Measurements from ENCODE around the gene INPP5A.

INPP5A gene

GRCh38 chr10:132707776-132708171, 170.2 kb downstream of the INPP5A start:
- H3K18ac ChIP-seq (ENCODE audit: low read length), result no peak overlapping the region
- no peak overlapping the region for H2BK5ac ChIP-seq (ENCODE audit: low read length)
- H4K8ac ChIP-seq (ENCODE audit: low read depth, low read length), result no peak overlapping the region
- WGBS (ENCODE audit: extremely low coverage, insufficient coverage, low lambda C conversion rate), result no CpG with 5 or more reads among the region's 15 CpGs
- H3K27me3 ChIP-seq (ENCODE audit: insufficient read depth, low read length, poor library complexity), result no peaks in the 10 kb centered on the region
- H3K23ac ChIP-seq (ENCODE audit: low read length), result no peak overlapping the region
- H4K5ac ChIP-seq (ENCODE audit: low read length), result no peak overlapping the region
- H3K27ac ChIP-seq (ENCODE audit: low read depth, low read length), result no peak overlapping the region
- H3K9ac ChIP-seq (ENCODE audit: low read length), result no peak overlapping the region
- H3K56ac ChIP-seq (ENCODE audit: low read length), result no peak overlapping the region
- H3K79me1 ChIP-seq (ENCODE audit: low read length), result no peaks in the 10 kb centered on the region
- H3K4me2 ChIP-seq (ENCODE audit: low read length), result no peak overlapping the region
- no peak overlapping the region for H3K4ac ChIP-seq (ENCODE audit: low read depth, low read length)
- no peak overlapping the region for H2AK5ac ChIP-seq (ENCODE audit: low read length)
- H3K4me1 ChIP-seq (ENCODE audit: control insufficient read depth, low read depth, low read length), result no peaks in the 10 kb centered on the region
- no peak for DNase-seq
- H2BK120ac ChIP-seq (ENCODE audit: low read depth, low read length), result no peak overlapping the region
- no peaks in the 10 kb centered on the region for H3K36me3 ChIP-seq (ENCODE audit: control insufficient read depth, insufficient read depth, low read length)
- no peaks in the 10 kb centered on the region for H3K79me2 ChIP-seq (ENCODE audit: control insufficient read depth, insufficient read depth, low read length)
- H3K4me3 ChIP-seq (ENCODE audit: low read length), result no peak overlapping the region
- H2BK15ac ChIP-seq (replicated peaks; ENCODE audit: low read depth), result no peak overlapping the region

GRCh38 chr10:132708441-132708840, 170.9 kb downstream of the INPP5A start:
- Histone ChIP-seq H2AK5ac (ENCODE audit: low read length) (no peak overlapping the region), H3K23ac (ENCODE audit: low read length) (no peak overlapping the region), H3K4me3 (ENCODE audit: low read length) (no peak overlapping the region), H3K79me1 (ENCODE audit: low read length) (no peaks in the 10 kb centered on the region), H3K4me1 (ENCODE audit: control insufficient read depth, low read depth, low read length) (no peaks in the 10 kb centered on the region), H3K36me3 (ENCODE audit: control insufficient read depth, insufficient read depth, low read length) (no peaks in the 10 kb centered on the region), H3K9ac (ENCODE audit: low read length) (no peak overlapping the region), H3K27me3 (ENCODE audit: insufficient read depth, low read length, poor library complexity) (no peaks in the 10 kb centered on the region), H3K4ac (ENCODE audit: low read depth, low read length) (no peak overlapping the region), H2BK15ac (replicated peaks; ENCODE audit: low read depth) (no peak overlapping the region), H4K8ac (ENCODE audit: low read depth, low read length) (no peak overlapping the region), H3K56ac (ENCODE audit: low read length) (no peak overlapping the region), H3K4me2 (ENCODE audit: low read length) (no peak overlapping the region), H3K79me2 (ENCODE audit: control insufficient read depth, insufficient read depth, low read length) (no peaks in the 10 kb centered on the region), H3K18ac (ENCODE audit: low read length) (no peak overlapping the region), H3K27ac (ENCODE audit: low read depth, low read length) (no peak overlapping the region), H2BK5ac (ENCODE audit: low read length) (no peak overlapping the region), H4K5ac (ENCODE audit: low read length) (no peak overlapping the region), H2BK120ac (ENCODE audit: low read depth, low read length) (no peak overlapping the region)
- WGBS (ENCODE audit: extremely low coverage, insufficient coverage, low lambda C conversion rate), result no CpG with 5 or more reads among the region's 15 CpGs
- DNase-seq, result no peak

GRCh38 chr10:132708936-132709335, 171.3 kb downstream of the INPP5A start:
- no peak overlapping the region for H4K5ac ChIP-seq (ENCODE audit: low read length)

GRCh38 chr10:132709471-132709951, 171.9 kb downstream of the INPP5A start:
- Histone ChIP-seq H3K4ac (ENCODE audit: low read depth, low read length) (no peak overlapping the region), H3K56ac (ENCODE audit: low read length) (no peak overlapping the region), H3K79me1 (ENCODE audit: low read length) (no peaks in the 10 kb centered on the region), H4K5ac (ENCODE audit: low read length) (no peak overlapping the region), H3K4me3 (ENCODE audit: low read length) (no peak overlapping the region), H3K4me2 (ENCODE audit: low read length) (no peak overlapping the region), H3K27me3 (ENCODE audit: insufficient read depth, low read length, poor library complexity) (no peaks in the 10 kb centered on the region), H2BK5ac (ENCODE audit: low read length) (no peak overlapping the region), H2BK15ac (replicated peaks; ENCODE audit: low read depth) (no peak overlapping the region), H3K27ac (ENCODE audit: low read depth, low read length) (no peak overlapping the region), H3K23ac (ENCODE audit: low read length) (no peak overlapping the region), H3K4me1 (ENCODE audit: control insufficient read depth, low read depth, low read length) (peaks cover 3% of the 10 kb centered on the region), H2AK5ac (ENCODE audit: low read length) (no peak overlapping the region), H3K36me3 (ENCODE audit: control insufficient read depth, insufficient read depth, low read length) (no peaks in the 10 kb centered on the region), H3K18ac (ENCODE audit: low read length) (no peak overlapping the region), H3K79me2 (ENCODE audit: control insufficient read depth, insufficient read depth, low read length) (no peaks in the 10 kb centered on the region), H3K9ac (ENCODE audit: low read length) (no peak overlapping the region), H4K8ac (ENCODE audit: low read depth, low read length) (no peak overlapping the region), H2BK120ac (ENCODE audit: low read depth, low read length) (no peak overlapping the region)
- WGBS (ENCODE audit: extremely low coverage, insufficient coverage, low lambda C conversion rate), result no CpG with 5 or more reads among the region's 13 CpGs
- no peak for DNase-seq

More at GRCh38 chr10:132708936-132709335, 171.3 kb downstream of the INPP5A start:
- H4K8ac ChIP-seq (ENCODE audit: low read depth, low read length), result no peak overlapping the region
- no peak overlapping the region for H3K9ac ChIP-seq (ENCODE audit: low read length)
- no peak overlapping the region for H3K4ac ChIP-seq (ENCODE audit: low read depth, low read length)
- no peak overlapping the region for H2BK5ac ChIP-seq (ENCODE audit: low read length)
- H3K27me3 ChIP-seq (ENCODE audit: insufficient read depth, low read length, poor library complexity), result no peaks in the 10 kb centered on the region
- no peak overlapping the region for H3K18ac ChIP-seq (ENCODE audit: low read length)
- no peaks in the 10 kb centered on the region for H3K79me1 ChIP-seq (ENCODE audit: low read length)
- no peaks in the 10 kb centered on the region for H3K79me2 ChIP-seq (ENCODE audit: control insufficient read depth, insufficient read depth, low read length)
- H3K56ac ChIP-seq (ENCODE audit: low read length), result no peak overlapping the region
- H2AK5ac ChIP-seq (ENCODE audit: low read length), result no peak overlapping the region
- DNase-seq, result no peak
- H3K36me3 ChIP-seq (ENCODE audit: control insufficient read depth, insufficient read depth, low read length), result no peaks in the 10 kb centered on the region
- H2BK120ac ChIP-seq (ENCODE audit: low read depth, low read length), result no peak overlapping the region
- H2BK15ac ChIP-seq (replicated peaks; ENCODE audit: low read depth), result no peak overlapping the region
- no peak overlapping the region for H3K23ac ChIP-seq (ENCODE audit: low read length)
- no peak overlapping the region for H3K4me3 ChIP-seq (ENCODE audit: low read length)
- no peak overlapping the region for H3K4me2 ChIP-seq (ENCODE audit: low read length)
- no peak overlapping the region for H3K27ac ChIP-seq (ENCODE audit: low read depth, low read length)
- no CpG with 5 or more reads among the region's 4 CpGs for WGBS (ENCODE audit: extremely low coverage, insufficient coverage, low lambda C conversion rate)
- peaks cover 2% of the 10 kb centered on the region for H3K4me1 ChIP-seq (ENCODE audit: control insufficient read depth, low read depth, low read length)

- Histone ChIP-seq H3K27me3 (ENCODE audit: insufficient read depth, low read length, poor library complexity) (no peaks in the 10 kb centered on the region), H3K79me1 (ENCODE audit: low read length) (no peaks in the 10 kb centered on the region), H3K4me1 (ENCODE audit: control insufficient read depth, low read depth, low read length) (peaks cover 3% of the 10 kb centered on the region), H3K79me2 (ENCODE audit: control insufficient read depth, insufficient read depth, low read length) (no peaks in the 10 kb centered on the region), H3K23ac (ENCODE audit: low read length) (no peak overlapping the region), H4K8ac (ENCODE audit: low read depth, low read length) (no peak overlapping the region), H2BK15ac (replicated peaks; ENCODE audit: low read depth) (no peak overlapping the region), H3K36me3 (ENCODE audit: control insufficient read depth, insufficient read depth, low read length) (no peaks in the 10 kb centered on the region), H3K18ac (ENCODE audit: low read length) (no peak overlapping the region), H4K5ac (ENCODE audit: low read length) (no peak overlapping the region), H3K56ac (ENCODE audit: low read length) (no peak overlapping the region), H2BK5ac (ENCODE audit: low read length) (no peak overlapping the region), H3K4me3 (ENCODE audit: low read length) (no peak overlapping the region), H3K4me2 (ENCODE audit: low read length) (no peak overlapping the region), H3K27ac (ENCODE audit: low read depth, low read length) (no peak overlapping the region), H3K4ac (ENCODE audit: low read depth, low read length) (no peak overlapping the region), H3K9ac (ENCODE audit: low read length) (no peak overlapping the region), H2AK5ac (ENCODE audit: low read length) (no peak overlapping the region), H2BK120ac (ENCODE audit: low read depth, low read length) (no peak overlapping the region)
- DNase-seq, result no peak
- no CpG with 5 or more reads among the region's 22 CpGs for WGBS (ENCODE audit: extremely low coverage, insufficient coverage, low lambda C conversion rate)
Measured at GRCh38 chr10:132710036-132710686, 172.6 kb downstream of the INPP5A start.

All from mesendoderm (in vitro differentiated cells).